Transverse colon (tissue), 4 donors: ENCODE results near the gene LILRB4.
"Not testable (repeated sequence)": the region's sequence is repeated elsewhere in the genome, so short reads cannot be mapped to it uniquely, and the experiment has no call there.

Experiments
- EP300 ChIP-seq: sonication (generic); formaldehyde crosslinking; IDR thresholded peaks from one replicate; pipeline ENCODE4 v1.6.1; 2017; ENCODE audit warnings: antibody characterized with exemption, low read depth
- POLR2A ChIP-seq: fragments of 450-650 bp; IDR thresholded peaks from one replicate; pipeline ENCODE4 v1.6.1; 2016; ENCODE audit warnings: antibody characterized with exemption, mild to moderate bottlenecking, moderate library complexity
- POLR2AphosphoS5 ChIP-seq, 3 donors: sonication (generic); formaldehyde crosslinking; IDR thresholded peaks; one replicate each; pipeline ENCODE4 v1.6.1; 2016; ENCODE audit warnings: antibody characterized with exemption in 3 of 3
- TF ChIP-seq, protein P1 (sequence below), 5 experiments: fragments of 200-600 bp in 3 of 5; fragments of 450-650 bp in 2 of 5; sonication (generic) in 3 of 5; IDR thresholded peaks; 1 replicate in 2 of 5; 2 replicates in 3 of 5; pipeline ENCODE4 v1.5.1; 2016 to 2017; ENCODE audit warnings: antibody characterized with exemption in 5 of 5, inconsistent platforms in 3 of 5, mild to moderate bottlenecking in 2 of 5, moderate library complexity in 1 of 5

DNA sequence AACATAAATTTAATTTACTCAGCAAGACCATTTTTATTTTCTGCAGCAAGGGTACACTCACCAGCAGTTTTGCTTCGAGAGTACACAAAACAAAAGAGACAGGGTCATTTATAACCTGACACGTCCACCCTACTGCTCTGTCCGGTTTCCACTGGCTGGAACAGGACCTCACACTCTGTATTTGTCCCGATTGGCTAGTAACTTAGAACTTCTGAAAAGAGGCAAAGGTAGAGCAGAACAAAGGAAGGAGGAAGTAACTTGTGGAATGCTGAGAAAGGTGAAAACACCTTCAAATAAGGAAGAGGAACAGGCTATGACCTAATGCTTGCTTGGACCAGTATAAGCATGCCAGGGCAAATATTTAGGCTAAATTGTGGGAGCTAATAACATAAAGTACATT, 34.9 kb upstream of the LILRB4 start:
- TF ChIP-seq, protein P1, sequence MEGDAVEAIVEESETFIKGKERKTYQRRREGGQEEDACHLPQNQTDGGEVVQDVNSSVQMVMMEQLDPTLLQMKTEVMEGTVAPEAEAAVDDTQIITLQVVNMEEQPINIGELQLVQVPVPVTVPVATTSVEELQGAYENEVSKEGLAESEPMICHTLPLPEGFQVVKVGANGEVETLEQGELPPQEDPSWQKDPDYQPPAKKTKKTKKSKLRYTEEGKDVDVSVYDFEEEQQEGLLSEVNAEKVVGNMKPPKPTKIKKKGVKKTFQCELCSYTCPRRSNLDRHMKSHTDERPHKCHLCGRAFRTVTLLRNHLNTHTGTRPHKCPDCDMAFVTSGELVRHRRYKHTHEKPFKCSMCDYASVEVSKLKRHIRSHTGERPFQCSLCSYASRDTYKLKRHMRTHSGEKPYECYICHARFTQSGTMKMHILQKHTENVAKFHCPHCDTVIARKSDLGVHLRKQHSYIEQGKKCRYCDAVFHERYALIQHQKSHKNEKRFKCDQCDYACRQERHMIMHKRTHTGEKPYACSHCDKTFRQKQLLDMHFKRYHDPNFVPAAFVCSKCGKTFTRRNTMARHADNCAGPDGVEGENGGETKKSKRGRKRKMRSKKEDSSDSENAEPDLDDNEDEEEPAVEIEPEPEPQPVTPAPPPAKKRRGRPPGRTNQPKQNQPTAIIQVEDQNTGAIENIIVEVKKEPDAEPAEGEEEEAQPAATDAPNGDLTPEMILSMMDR (IDR thresholded peaks at IDR 0.05), result not testable (repeated sequence)
- TF ChIP-seq POLR2AphosphoS5 (IDR thresholded peaks at IDR 0.05); EP300; POLR2A: not testable (repeated sequence)
